ENCODE data around the gene SS18. TPM values are rescaled to one million over a fixed set of nuclear protein-coding genes. Genes with fewer than 3 reads are reported as not detected.

The SS18 gene, protein sequence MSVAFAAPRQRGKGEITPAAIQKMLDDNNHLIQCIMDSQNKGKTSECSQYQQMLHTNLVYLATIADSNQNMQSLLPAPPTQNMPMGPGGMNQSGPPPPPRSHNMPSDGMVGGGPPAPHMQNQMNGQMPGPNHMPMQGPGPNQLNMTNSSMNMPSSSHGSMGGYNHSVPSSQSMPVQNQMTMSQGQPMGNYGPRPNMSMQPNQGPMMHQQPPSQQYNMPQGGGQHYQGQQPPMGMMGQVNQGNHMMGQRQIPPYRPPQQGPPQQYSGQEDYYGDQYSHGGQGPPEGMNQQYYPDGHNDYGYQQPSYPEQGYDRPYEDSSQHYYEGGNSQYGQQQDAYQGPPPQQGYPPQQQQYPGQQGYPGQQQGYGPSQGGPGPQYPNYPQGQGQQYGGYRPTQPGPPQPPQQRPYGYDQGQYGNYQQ
- total RNA-seq (2021; ENCODE audit: unreplicated experiment), result 60.0 TPM
- polyA plus RNA-seq (2012), result 53.0 and 59.6 TPM in 2 replicates
- Bru-seq, nascent RNA, result percentile 91 among the genes with signal in this experiment
- percentile 88 among the genes with signal in this experiment for BruChase-seq, experiment 1, labeled RNA remaining after a 6-hour chase
- BruChase-seq, experiment 2, labeled RNA remaining after a 2-hour chase, result percentile 89 among the genes with signal in this experiment
- long read RNA-seq, transcript SS18-203 (11 exons, 3,414 nt), result minor isoform, 22 of 220 reads
- long read RNA-seq, transcript SS18-201 (10 exons, 1,836 nt), result major isoform, 120 of 220 reads
- long read RNA-seq, partial matches to known transcripts, result 26 of 220 reads
- long read RNA-seq, other reads (novel, unspliced or antisense), result 42 of 220 reads

DNA sequence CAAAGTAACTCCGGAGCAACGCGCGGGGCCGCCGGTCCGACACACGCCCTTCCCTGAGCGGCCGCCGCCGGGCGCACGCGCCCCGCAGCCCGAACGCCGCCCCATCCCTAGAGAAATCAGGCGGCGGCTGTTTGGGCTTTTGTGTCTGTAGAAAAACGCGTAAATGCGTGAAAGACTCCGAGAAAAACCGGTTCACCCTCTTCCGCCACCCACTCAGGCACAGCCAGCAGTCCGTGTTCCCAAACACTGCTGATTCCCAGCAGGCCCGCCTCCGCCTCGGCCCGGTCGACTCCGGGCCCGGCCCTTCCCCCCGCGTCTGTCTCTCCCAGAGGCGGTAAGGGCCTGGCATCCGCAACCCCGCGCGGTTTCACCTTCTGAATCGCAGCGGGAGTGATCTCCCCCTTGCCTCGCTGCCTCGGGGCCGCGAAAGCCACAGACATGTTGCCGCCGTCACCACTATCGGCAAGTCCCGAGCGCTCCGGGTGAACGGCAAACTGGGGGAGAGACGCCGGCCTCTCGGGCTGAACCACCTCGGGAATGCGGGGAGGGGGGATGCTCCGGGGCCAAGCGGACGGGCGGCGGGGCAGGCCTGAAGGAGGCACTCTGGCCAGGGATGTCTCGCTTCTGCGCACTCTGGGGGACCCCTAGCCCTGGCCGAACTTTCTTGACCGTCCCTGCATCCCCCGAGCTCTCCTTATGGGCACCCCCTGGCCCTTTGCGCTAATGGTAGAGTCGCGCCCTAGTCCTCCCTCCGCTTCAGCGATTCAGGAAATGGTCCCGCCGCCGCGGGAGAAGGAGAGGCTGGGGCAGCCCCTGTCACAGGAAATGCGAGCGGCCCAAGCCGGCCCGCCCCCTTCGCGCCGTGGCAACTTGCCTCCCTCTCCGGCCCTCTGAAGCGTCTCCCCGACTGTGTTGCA, at the start of gene SS18:
SS18 (minus strand) TSS at position 484 of the 917 bp plus-strand sequence; CDS start at position 440, 44 bp downstream.
- H3K9ac ChIP-seq (ENCODE audit: low read length), result peak within 1 kb of the TSS; percentile 81
- peaks cover 10 to 18% of the 10 kb centered on the region in 2 experiments; a peak in 3 of 4 replicates for H3K4me1 ChIP-seq (ENCODE audit: control insufficient read depth in 1 of 2, insufficient read depth in 2 of 2, low read length in 2 of 2)
- RAD21 ChIA-PET (ENCODE audit: low non-redundant PET in 1 of 2, low total read pairs in 2 of 2, uncharacterized antibody in 2 of 2, unreplicated experiment in 2 of 2), result no interaction called here
- peak; percentile 88 for DNase-seq (ENCODE audit: low read depth, low spot score)
- intact Hi-C loops (cut with micrococcal nuclease), result loop anchor here (5.0 kb wide), 1 partner anchor 137 kb away; the partner anchor contains the start of gene TAF4B
- no peaks in the 10 kb centered on the region for H4K20me1 ChIP-seq (ENCODE audit: insufficient read depth)
- H3K27ac ChIP-seq (ENCODE audit: low read depth, low read length), result peak within 1 kb of the TSS; percentile 96
- CTCF ChIA-PET, result no interaction called here
- H3K4me3 ChIP-seq (replicated peaks in 1 of 2; ENCODE audit: low read depth in 1 of 2, low read length in 2 of 2), result peak within 1 kb of the TSS; percentile 68 to 71
- H3K9me2 ChIP-seq (ENCODE audit: insufficient read depth), result no peaks in the 10 kb centered on the region
- peak within 1 kb of the TSS; percentile 82 for H3K4me2 ChIP-seq (ENCODE audit: low read length)
- H3K9me3 ChIP-seq (ENCODE audit: control insufficient read depth in 1 of 2, insufficient read depth in 1 of 2, low read depth in 1 of 2, low read length in 2 of 2), result no peaks in the 10 kb centered on the region
- ATAC-seq, result peak; percentile 87
- H3K27me3 ChIP-seq (ENCODE audit: insufficient read depth, low read length), result no peaks in the 10 kb centered on the region
- BruUV-seq (replicated peaks), result no TSS peak
- peaks cover 48% of the 10 kb centered on the region for H3K79me2 ChIP-seq (ENCODE audit: insufficient read depth, low read length)
- POLR2A ChIA-PET, result no interaction called here
- peak within 1 kb of the TSS; percentile 70 for H2AFZ ChIP-seq (ENCODE audit: low read depth, low read length, poor library complexity, severe bottlenecking)
- peaks cover 12% of the 10 kb centered on the region in 2 experiments for H3K36me3 ChIP-seq (ENCODE audit: control insufficient read depth in 1 of 2, insufficient read depth in 2 of 2, low read length in 2 of 2)
- no peak for TF ChIP-seq EZH2phosphoT487 (IDR thresholded peaks at IDR 0.05; ENCODE audit: borderline replicate concordance)
- no peak; the same call in none of the 2 replicates for TF ChIP-seq SIN3A (IDR thresholded peaks at IDR 0.05; ENCODE audit: low read depth)
- peak; percentile 62; the same call in 1 of the 2 replicates for TF ChIP-seq JUND (IDR thresholded peaks at IDR 0.05)
- TF ChIP-seq YY1 (IDR thresholded peaks at IDR 0.05; ENCODE audit: extremely low read depth, insufficient replicate concordance, low read depth, low read length), result no peak
- TF ChIP-seq, protein P1, sequence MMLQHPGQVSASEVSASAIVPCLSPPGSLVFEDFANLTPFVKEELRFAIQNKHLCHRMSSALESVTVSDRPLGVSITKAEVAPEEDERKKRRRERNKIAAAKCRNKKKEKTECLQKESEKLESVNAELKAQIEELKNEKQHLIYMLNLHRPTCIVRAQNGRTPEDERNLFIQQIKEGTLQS (IDR thresholded peaks at IDR 0.05), result no peak
- TF ChIP-seq ZBTB33 (IDR thresholded peaks at IDR 0.05; ENCODE audit: extremely low read depth, insufficient replicate concordance, low read length), result no peak
- TF ChIP-seq EGR1 (IDR thresholded peaks at IDR 0.05; ENCODE audit: low read depth), result 0 out of 2 replicates have a peak, but pooled peaks have one; percentile 32
- TF ChIP-seq REST (IDR thresholded peaks at IDR 0.05; ENCODE audit: low read depth), result no peak
- peak; percentile 29 for TF ChIP-seq POLR2A (IDR thresholded peaks at IDR 0.05; ENCODE audit: borderline replicate concordance, extremely low read depth, insufficient read depth, insufficient read length)
- TF ChIP-seq CBX3 (IDR thresholded peaks at IDR 0.05; ENCODE audit: low read depth), result peak; percentile 20; the same call in 1 of the 2 replicates
- TF ChIP-seq SRF (IDR thresholded peaks at IDR 0.05; ENCODE audit: low read depth), result no peak
- no peak for TF ChIP-seq FOSL1 (IDR thresholded peaks at IDR 0.05; ENCODE audit: low read depth)
- no peak for TF ChIP-seq CEBPB (IDR thresholded peaks at IDR 0.05; ENCODE audit: low read depth)
- TF ChIP-seq, protein P2, sequence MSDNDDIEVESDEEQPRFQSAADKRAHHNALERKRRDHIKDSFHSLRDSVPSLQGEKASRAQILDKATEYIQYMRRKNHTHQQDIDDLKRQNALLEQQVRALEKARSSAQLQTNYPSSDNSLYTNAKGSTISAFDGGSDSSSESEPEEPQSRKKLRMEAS (IDR thresholded peaks at IDR 0.05), result peak; percentile 82
- TF ChIP-seq POLR2AphosphoS5 (IDR thresholded peaks at IDR 0.05; ENCODE audit: low read depth, low read length), result peak; percentile 85
- peak; percentile 53 for TF ChIP-seq ELF1 (IDR thresholded peaks at IDR 0.05; ENCODE audit: borderline replicate concordance, low read depth)
- no peak for TF ChIP-seq RAD21 (IDR thresholded peaks at IDR 0.05; ENCODE audit: low read depth)

Data from HCT116 (cell line).